Epithelial cell of esophagus (primary cell): ENCODE data around the gene TMPRSS7.

ENCODE experiments used
- DNase-seq: peaks from one replicate; pipeline ENCODE4 v3.0.0; 2010; ENCODE audit warnings: low read depth
- H3K4me3 ChIP-seq: 2 replicates; pipeline ENCODE4 v1.5.1; 2011; ENCODE audit warnings: mild to moderate bottlenecking, low read length, control low read depth
- CTCF ChIP-seq: IDR thresholded peaks from 2 replicates; pipeline ENCODE4 v1.5.1; 2011; ENCODE audit warnings: low read depth, mild to moderate bottlenecking, low read length, control low read depth, inconsistent platforms; ENCODE audit not compliant: insufficient read depth; ENCODE audit errors: missing control alignments

The TMPRSS7 gene

GRCh38 chr3:112097378-112097777 is 62.8 kb downstream of the TMPRSS7 start:
- TF ChIP-seq CTCF, result no peak
- no peak overlapping the region for H3K4me3 ChIP-seq
- DNase-seq, result peak; percentile 100

DNA sequence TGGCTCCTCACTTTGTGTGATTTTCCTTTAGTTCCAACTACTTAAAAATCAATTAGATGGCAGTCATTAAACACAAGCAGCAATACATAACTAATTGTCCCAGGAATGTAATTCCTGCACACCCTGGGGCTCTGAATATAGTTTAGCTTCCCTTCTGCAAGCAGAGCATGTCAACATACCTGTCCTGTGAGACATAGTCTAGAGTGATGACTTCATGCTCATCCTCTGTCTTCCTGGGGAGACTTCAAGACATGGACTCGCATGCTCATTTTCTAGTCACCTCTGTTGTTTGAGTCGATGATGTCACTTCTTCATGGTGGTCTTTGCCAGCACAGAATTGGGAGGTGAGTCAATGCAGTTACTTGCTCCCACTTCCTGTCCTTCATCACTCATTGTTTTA is 67.4 kb downstream of the TMPRSS7 start:
- TF ChIP-seq CTCF, result no peak
- no peak overlapping the region for H3K4me3 ChIP-seq
- peak; percentile 98 for DNase-seq

DNA sequence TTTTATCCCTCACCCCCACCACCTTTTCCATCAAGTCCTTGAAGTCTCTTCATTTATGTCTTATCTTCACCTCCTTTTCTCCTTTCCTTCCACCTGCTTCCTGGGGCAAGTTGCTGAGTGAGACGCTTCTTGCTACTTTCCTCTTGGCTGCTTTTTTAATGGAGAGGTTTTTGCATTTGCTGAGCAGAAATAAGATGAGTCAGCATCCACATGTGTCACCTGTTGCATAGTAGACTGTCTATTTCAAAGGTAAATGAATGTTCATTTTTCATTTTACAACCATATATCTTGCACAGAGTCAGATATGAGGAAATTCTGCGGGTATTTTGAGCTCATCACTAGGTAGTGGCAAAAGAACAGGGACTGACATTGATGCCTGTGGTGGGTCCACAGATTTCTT is 70.2 kb downstream of the TMPRSS7 start:
- peak; percentile 43 for DNase-seq
- H3K4me3 ChIP-seq, result no peak overlapping the region
- no peak for TF ChIP-seq CTCF

DNA sequence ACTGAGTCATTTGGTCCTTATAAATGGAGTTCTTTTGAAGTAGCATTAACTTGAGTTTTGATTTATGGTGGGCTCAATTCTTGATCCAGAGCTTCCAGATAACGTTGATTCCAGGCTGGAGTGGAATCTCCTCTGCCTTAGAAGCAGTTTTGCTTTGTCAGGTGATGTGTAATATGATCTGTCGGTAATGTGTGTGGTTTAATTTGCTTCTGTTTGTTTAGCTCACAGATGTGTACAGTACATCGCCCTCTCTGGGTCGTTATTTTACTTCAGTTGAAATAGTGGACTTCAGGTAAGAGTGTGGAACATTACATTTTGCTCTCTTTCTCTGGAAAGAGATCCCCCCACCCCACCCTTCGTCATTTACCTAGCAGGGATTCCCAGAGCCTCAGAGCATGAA is 74.8 kb downstream of the TMPRSS7 start:
- no peak for DNase-seq
- TF ChIP-seq CTCF, result no peak
- no peak overlapping the region for H3K4me3 ChIP-seq

DNA sequence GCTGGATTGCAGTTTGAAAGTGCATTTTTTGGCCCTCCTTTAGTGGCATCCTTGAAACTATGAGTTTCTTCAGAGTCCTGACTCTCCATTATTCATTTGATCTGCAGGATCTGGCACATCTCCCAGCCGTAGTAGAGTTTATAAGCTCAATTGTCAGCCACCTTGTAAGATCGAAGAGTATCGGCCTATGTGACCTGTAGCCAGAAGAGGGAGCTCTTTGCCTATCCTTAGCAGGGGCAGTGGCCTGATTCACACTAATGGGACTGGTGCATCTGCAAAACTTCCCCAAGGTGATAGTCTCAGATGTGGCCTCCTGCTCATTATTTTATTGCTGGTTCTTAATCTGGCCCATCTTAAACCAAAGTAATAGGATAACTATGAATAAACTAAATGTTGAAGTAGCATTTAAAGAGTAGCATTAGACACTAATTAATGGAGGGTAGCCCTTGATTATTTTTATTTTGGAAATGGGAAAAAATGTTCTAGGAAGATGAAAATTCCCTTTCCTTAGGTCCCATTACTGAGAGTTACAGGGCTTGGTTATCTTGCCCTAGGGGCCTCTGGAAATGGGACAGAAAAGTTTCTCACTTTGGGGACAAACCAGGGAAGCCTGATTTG is 77.4 kb downstream of the TMPRSS7 start:
- no peak overlapping the region for H3K4me3 ChIP-seq
- DNase-seq, result peak; percentile 82
- TF ChIP-seq CTCF, result peak; percentile 93

- no peak overlapping the region for H3K4me3 ChIP-seq
- no peak for TF ChIP-seq CTCF
- DNase-seq, result no peak
These were observed 80.1 kb downstream of the TMPRSS7 start for GRCh38 chr3:112114576-112115160.

GRCh38 chr3:112115161-112115739 is 80.7 kb downstream of the TMPRSS7 start:
- TF ChIP-seq CTCF, result no peak
- H3K4me3 ChIP-seq, result no peak overlapping the region
- DNase-seq, result no peak
